Transverse colon (tissue), 4 donors: Measurements from ENCODE around the gene CIROP.

Experiments used
- POLR2A ChIP-seq: fragments of 450-650 bp; IDR thresholded peaks from one replicate; pipeline ENCODE4 v1.6.1; 2016; ENCODE audit warnings: antibody characterized with exemption, mild to moderate bottlenecking, moderate library complexity
- POLR2AphosphoS5 ChIP-seq, 3 donors: sonication (generic); formaldehyde crosslinking; IDR thresholded peaks; one replicate each; pipeline ENCODE4 v1.6.1; 2016; ENCODE audit warnings: antibody characterized with exemption in 3 of 3
- TF ChIP-seq, protein P1 (sequence below), 5 experiments: fragments of 200-600 bp in 3 of 5; fragments of 450-650 bp in 2 of 5; sonication (generic) in 3 of 5; IDR thresholded peaks; 1 replicate in 2 of 5; 2 replicates in 3 of 5; pipeline ENCODE4 v1.5.1; 2016 to 2017; ENCODE audit warnings: antibody characterized with exemption in 5 of 5, inconsistent platforms in 3 of 5, mild to moderate bottlenecking in 2 of 5, moderate library complexity in 1 of 5

DNA sequence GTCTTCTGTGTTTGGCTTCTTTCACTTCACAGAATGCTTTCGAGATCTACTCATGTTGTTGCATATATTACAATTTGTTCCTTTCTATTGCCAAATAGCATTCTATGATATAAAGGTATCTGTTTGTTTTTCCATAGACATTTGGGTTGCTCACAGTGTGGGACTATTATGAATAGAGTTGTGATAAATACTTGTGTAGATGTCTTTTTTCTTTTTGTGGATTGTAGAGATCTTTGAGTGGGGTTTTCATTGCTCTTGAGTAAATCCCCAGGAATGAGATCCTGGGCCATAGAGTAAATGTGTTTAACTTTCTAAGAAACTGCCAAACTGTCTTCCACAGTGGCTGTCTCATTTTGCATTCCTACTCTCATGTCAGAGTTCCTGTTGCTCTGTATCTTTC lies 39.1 kb upstream of the CIROP start:
- TF ChIP-seq, protein P1, sequence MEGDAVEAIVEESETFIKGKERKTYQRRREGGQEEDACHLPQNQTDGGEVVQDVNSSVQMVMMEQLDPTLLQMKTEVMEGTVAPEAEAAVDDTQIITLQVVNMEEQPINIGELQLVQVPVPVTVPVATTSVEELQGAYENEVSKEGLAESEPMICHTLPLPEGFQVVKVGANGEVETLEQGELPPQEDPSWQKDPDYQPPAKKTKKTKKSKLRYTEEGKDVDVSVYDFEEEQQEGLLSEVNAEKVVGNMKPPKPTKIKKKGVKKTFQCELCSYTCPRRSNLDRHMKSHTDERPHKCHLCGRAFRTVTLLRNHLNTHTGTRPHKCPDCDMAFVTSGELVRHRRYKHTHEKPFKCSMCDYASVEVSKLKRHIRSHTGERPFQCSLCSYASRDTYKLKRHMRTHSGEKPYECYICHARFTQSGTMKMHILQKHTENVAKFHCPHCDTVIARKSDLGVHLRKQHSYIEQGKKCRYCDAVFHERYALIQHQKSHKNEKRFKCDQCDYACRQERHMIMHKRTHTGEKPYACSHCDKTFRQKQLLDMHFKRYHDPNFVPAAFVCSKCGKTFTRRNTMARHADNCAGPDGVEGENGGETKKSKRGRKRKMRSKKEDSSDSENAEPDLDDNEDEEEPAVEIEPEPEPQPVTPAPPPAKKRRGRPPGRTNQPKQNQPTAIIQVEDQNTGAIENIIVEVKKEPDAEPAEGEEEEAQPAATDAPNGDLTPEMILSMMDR (IDR thresholded peaks at IDR 0.05) = no peak
- TF ChIP-seq POLR2A = no peak
- no peak for TF ChIP-seq POLR2AphosphoS5 (IDR thresholded peaks at IDR 0.05)
